ENCODE results near the gene UPF1. TPM values are rescaled to one million over a fixed set of nuclear protein-coding genes. Genes with fewer than 3 reads are reported as not detected.

Gene UPF1
- total RNA-seq, 1 donor = 36.6 TPM

- no peak for DNase-seq (ENCODE audit: insufficient read length, low spot score, missing footprints)
- Histone ChIP-seq H3K9me3 (ENCODE audit: low read depth, low read length) (no peaks in the 10 kb centered on the region), H4K20me1 (ENCODE audit: insufficient read depth, low read length) (no peaks in the 10 kb centered on the region), H3K4me3 (ENCODE audit: insufficient read depth, low read length) (no peak overlapping the region), H2AFZ (ENCODE audit: low read length) (no peak overlapping the region), H3K36me3 (ENCODE audit: insufficient read depth, low read length) (no peaks in the 10 kb centered on the region), H3K27me3 (ENCODE audit: insufficient read depth, low read length) (no peaks in the 10 kb centered on the region), H3K27ac (ENCODE audit: low read depth, low read length) (no peak overlapping the region), H3K79me2 (ENCODE audit: insufficient read depth, low read length) (no peaks in the 10 kb centered on the region), H3K4me2 (ENCODE audit: insufficient read depth, low read length) (no peak overlapping the region), H3K4me1 (ENCODE audit: insufficient read depth, low read length) (peaks cover 4% of the 10 kb centered on the region)
- no peak for TF ChIP-seq CTCF (IDR thresholded peaks at IDR 0.05; ENCODE audit: extremely low read depth, low read depth, low read length)
Measured at GRCh38 chr19:18817574-18817973, 14.2 kb upstream of the UPF1 start.

GRCh38 chr19:18828786-18829185 is 3.0 kb upstream of the UPF1 start:
- Histone ChIP-seq H3K79me2 (ENCODE audit: insufficient read depth, low read length) (peaks cover 21% of the 10 kb centered on the region), H3K9me3 (ENCODE audit: low read depth, low read length) (peaks cover 3% of the 10 kb centered on the region), H4K20me1 (ENCODE audit: insufficient read depth, low read length) (peaks cover 14% of the 10 kb centered on the region), H3K4me3 (ENCODE audit: insufficient read depth, low read length) (no peak overlapping the region), H3K36me3 (ENCODE audit: insufficient read depth, low read length) (no peaks in the 10 kb centered on the region), H2AFZ (ENCODE audit: low read length) (no peak overlapping the region), H3K4me2 (ENCODE audit: insufficient read depth, low read length) (no peak overlapping the region), H3K27ac (ENCODE audit: low read depth, low read length) (no peak overlapping the region), H3K27me3 (ENCODE audit: insufficient read depth, low read length) (no peaks in the 10 kb centered on the region), H3K4me1 (ENCODE audit: insufficient read depth, low read length) (peaks cover 9% of the 10 kb centered on the region)
- no peak for TF ChIP-seq CTCF (IDR thresholded peaks at IDR 0.05; ENCODE audit: extremely low read depth, low read depth, low read length)
- no peak for DNase-seq (ENCODE audit: insufficient read length, low spot score, missing footprints)

- Histone ChIP-seq H4K20me1 (ENCODE audit: insufficient read depth, low read length) (peaks cover 29% of the 10 kb centered on the region), H3K9me3 (ENCODE audit: low read depth, low read length) (peaks cover 3% of the 10 kb centered on the region), H3K27ac (ENCODE audit: low read depth, low read length) (no peak overlapping the region), H3K27me3 (ENCODE audit: insufficient read depth, low read length) (no peaks in the 10 kb centered on the region), H2AFZ (ENCODE audit: low read length) (no peak overlapping the region), H3K79me2 (ENCODE audit: insufficient read depth, low read length) (peaks cover 38% of the 10 kb centered on the region), H3K4me1 (ENCODE audit: insufficient read depth, low read length) (peaks cover 18% of the 10 kb centered on the region), H3K36me3 (ENCODE audit: insufficient read depth, low read length) (peaks cover 5% of the 10 kb centered on the region), H3K4me2 (ENCODE audit: insufficient read depth, low read length) (no peak overlapping the region), H3K4me3 (ENCODE audit: insufficient read depth, low read length) (no peak overlapping the region)
- no peak for TF ChIP-seq CTCF (IDR thresholded peaks at IDR 0.05; ENCODE audit: extremely low read depth, low read depth, low read length)
- no peak for DNase-seq (ENCODE audit: insufficient read length, low spot score, missing footprints)
Measured at GRCh38 chr19:18830488-18830887, 1.3 kb upstream of the UPF1 start.

- Histone ChIP-seq H3K79me2 (ENCODE audit: insufficient read depth, low read length) (peaks cover 58% of the 10 kb centered on the region), H3K4me3 (ENCODE audit: insufficient read depth, low read length) (peak overlapping the region; percentile 78), H4K20me1 (ENCODE audit: insufficient read depth, low read length) (peaks cover 48% of the 10 kb centered on the region), H3K27me3 (ENCODE audit: insufficient read depth, low read length) (no peaks in the 10 kb centered on the region), H3K9me3 (ENCODE audit: low read depth, low read length) (no peaks in the 10 kb centered on the region), H3K4me2 (ENCODE audit: insufficient read depth, low read length) (peak overlapping the region; percentile 95), H3K4me1 (ENCODE audit: insufficient read depth, low read length) (peaks cover 18% of the 10 kb centered on the region), H3K36me3 (ENCODE audit: insufficient read depth, low read length) (peaks cover 9% of the 10 kb centered on the region), H2AFZ (ENCODE audit: low read length) (no peak overlapping the region), H3K27ac (ENCODE audit: low read depth, low read length) (peak overlapping the region; percentile 74)
- TF ChIP-seq CTCF (IDR thresholded peaks at IDR 0.05; ENCODE audit: extremely low read depth, low read depth, low read length) = peak; percentile 26
- DNase-seq (ENCODE audit: insufficient read length, low spot score, missing footprints) = peak; percentile 89
Measured at GRCh38 chr19:18832306-18833140, 764 bp downstream of the UPF1 start.

All from osteoblast (primary cell).